Measurements from ENCODE around the gene MAMLD1.

The MAMLD1 gene

DNA sequence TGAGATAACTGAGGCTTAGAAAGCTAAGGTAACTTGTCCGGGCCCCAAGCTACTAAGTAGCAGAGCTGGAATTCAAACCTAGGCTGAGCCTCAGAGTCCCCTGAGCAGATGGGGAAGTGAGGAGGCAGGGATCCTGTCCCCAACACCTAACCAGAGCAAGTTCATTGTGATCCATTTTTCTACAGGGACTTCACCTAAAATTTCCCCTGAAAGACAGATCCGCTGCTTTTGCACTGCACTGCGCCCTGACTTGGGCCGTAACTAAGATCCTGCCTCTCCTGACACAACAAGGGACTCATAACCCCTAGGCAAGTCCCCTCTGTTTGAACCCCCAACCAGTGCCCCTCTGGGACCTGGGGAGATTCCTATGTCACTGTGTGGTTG, 179.7 kb downstream of the MAMLD1 start:
- no peak for DNase-seq

DNA sequence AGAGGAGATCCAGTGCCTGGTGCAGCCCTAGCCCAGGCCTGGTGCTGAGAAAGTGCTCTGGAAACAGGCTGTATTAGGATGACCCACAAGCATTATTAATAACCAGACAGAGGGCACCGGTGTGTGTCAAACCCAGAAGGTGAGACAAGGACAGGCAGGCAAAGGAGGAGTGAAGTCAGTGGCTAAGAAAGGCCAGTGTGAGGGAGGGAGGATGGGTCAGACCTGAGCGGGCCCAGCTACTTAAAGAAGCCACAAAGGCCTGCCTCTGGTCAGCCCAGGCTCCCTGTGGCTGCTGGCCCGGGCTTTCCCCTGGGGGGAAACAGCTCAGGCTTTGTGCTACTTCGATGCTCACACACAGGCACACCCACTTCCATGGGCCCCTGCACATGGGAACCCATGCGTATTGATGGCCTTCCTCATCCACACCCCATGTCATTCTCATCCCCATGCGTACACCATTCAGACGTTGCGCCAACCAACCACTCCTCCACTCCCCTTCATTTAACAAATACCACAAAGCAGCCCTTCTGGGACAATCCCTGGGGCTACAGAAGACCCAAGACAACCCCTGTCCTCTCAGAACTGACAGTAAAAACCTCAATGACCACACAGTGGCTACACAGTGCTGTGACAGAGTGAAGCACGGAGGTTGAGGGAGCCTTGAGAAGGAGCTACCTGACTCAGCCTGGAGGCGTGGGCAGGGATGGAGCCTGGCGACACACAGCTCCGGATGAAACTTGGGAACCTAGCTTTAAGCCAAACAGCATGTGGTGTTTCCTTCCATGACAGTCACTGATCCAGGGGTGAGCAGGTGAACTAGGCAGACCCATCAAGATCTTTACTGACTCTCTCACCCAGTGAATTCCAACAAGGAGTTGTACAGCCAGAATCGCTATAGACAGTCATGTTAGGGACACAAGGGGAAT, 180.4 kb downstream of the MAMLD1 start:
- DNase-seq, result no peak

DNA sequence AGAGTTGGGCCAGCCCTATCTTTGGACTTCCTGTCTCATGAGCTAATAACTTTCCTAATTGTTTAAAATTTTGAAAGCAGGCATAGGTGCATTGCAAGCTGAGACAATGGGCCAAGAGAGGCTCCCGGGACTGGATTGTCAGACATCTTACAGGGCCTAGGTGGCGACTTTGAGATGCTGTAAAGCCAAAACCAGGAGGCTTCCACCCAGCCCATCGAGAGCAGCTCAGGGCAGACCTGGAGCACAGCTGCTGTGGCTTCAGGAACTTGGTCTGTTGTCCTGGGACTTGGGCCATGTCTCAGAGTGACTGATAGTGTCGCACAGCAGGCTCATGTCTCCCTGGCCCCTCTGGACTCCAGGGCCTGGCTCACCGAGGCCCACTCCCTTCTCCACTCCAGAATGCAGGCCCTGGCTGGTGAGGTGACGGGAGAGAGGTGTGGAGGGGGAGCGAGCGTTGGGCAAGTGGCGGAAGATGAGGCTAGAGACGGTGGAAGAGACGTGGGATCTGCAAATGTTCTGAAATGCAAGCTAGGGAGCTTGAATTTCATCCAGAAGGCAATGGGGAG, 181.2 kb downstream of the MAMLD1 start:
- no peak for DNase-seq

DNA sequence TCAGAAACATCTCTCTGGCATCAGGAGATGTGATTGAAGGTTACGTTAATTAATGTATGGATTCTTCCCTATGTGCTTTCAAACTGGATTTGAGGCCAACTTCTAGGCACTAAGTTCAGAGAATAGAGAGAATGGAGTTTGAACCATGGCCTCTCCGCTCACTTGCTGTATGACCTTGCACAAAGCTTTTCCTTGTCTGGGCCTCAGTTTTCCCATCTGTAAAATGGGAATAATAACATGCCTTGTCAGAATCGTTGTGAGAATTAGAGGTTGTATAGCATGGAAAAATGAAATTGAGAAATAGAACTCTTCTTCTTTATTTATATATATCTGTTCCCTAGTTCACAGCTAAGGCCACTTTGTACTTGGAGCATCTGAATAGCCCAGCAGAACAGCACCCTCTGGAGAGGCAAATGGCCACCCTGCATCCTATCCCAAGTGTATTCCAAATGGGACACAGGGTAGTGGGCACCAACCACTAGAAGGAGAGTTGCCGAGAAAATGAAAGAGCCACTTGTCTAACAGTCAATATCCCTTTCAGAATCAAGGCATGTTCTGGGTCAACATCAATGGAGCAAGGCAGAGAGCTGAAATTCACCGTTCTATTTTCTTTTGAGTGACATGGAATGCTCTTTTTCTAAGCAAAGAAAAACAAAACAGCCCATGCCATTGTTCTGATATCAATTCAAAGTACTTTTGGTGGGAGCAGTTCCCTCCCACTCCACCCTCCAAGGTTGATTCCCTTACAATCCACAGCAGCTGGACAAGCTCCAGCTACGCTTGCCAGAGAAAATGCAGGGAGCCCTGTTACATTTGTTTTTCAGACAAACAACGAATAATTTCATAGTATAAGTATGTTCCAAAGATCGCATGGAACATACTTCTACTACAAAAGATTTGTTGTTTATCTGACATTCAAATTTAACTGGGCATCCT, 182.0 kb downstream of the MAMLD1 start:
- no peak for DNase-seq

DNA sequence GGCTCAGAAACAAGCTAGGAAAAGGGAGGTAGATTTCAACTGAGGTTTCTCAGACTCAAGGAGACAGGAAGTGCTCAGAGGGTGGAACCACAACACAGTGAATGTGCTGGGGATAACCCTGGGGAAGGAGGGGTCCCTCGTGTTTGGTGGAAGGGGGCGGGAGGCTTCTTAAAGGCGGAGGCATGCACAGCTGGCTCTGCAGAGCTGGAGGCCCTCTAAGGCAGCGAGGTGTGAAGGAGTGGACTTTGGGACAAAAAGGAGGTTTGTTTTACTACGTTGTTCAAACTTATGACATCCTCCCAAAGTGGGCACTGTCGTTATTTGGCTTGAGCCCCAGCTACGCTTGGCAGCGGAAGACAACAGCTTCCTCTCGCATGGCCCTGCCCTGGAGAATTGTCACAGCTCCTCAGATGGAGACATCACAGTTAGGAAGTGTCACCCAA, 183.6 kb downstream of the MAMLD1 start:
- no peak for DNase-seq

DNA sequence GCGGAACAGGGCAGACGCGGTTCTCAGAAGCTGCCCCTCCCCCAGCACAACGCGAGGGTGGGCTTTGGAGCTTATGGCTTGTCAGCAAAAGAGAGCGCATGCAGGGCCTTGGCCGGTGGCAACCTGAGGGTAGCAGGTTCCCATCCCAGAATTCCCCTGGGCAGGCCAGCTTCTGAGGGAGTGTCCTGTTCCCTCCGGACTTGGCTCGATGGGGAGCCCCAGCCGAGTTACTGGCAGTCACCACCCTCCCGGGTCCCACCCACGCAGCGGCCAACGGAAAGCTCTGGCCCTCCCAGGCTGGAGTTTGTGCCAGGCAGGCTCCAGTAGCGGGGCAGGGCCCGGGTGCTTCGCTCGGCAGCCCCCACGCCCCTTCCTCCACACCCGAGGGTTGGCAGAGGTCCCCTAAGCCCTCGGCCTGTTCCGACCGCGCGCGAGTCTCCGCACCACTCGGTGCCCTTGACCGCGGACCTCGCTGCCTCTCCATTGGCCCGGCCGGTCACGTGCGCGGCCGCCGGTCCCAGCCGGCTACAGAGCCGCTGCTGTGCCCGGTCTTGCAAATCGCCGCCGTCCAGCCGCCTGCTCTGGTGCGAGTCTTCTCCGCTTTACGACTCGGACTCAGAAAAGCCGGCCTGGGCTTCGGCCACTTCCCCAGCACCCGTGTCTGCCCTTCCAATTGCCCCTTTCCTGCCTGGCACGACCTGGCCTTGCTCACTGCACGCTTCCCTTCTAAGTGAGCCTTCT, 184.4 kb downstream of the MAMLD1 start:
- DNase-seq, result no peak

DNA sequence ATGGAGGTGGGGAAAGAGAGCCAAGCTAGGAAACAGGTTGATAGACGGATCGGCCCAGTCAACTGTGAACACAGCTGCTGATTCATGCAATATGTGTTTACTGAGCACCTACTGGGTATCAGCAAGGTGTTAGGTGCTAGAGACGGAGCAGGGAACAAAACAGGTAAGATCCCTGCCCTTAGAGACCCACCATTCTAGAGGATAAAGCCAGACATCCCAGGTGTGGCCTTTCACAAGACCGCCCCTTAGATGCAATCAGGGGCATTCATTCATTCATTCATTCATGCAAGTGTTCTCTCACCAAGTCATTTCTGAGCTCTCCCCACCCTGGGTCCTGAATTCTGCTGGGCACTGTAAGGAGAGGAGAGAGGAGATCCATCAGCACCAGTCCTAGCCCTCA, 185.1 kb downstream of the MAMLD1 start:
- no peak for DNase-seq

DNA sequence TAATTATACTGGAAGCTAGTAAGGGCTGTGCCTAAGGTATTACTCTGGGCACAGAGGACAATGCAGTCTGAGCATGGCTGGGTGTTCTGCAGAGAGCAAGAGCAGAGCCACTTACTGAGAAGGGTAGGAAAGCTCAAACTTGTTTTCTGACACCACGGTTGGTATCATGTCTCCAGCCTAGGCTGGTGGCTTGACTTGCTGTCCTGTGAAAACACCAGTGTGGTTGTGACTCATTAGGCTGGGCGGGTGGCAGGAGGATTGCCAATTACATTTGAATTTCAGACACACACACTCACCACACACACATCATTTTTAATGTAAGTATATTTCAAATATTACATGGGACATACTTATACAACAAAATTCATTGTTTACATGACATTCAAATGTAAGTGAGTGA, 185.6 kb downstream of the MAMLD1 start:
- no peak for DNase-seq

DNA sequence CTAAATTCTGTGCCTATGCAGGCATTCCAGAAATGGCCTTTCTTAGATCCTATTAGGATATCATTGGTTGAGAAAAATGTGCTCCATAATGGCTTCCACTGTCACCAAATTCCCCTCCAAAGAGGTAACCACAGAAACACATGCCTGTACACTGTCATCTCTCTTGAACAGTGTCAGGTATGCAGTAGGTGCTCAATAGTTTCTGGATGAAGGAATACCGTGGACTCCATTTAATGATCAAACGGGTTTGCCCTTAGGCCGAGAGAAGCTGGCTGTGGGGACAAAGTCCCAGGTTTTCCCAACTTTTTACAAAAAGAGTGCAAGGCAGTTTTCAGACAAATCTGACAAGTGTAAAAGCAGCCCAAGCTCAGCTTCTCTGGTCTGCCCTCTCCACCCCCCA, 188.8 kb downstream of the MAMLD1 start:
- no peak for DNase-seq

DNA sequence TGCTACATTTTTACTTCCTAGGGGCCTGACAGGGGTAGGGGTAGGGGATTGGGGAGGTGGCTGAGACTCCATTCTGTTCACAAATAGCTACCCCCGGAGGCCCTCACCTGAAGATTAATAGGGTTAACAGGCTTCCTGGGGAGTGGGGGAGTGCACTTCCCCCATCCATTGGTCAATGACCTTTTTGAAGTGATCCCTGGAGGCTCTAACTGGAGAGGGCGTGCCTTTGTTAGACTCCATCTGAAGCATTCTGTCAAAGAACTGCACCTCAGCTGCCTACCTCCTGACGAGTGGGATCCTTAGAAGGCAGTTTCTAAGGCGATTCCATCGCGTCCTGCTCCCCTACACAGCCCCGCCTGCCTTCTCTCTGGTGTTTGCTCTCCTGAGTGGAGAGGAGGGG, 195.3 kb downstream of the MAMLD1 start:
- DNase-seq, result no peak
